ENCODE measurements around the gene PRKCE.

PRKCE gene

GRCh38 chr2:45964223-45964841, 312.9 kb downstream of the PRKCE start:
- DNase-seq (ENCODE audit: low spot score): no peak

GRCh38 chr2:45964906-45965305, 313.4 kb downstream of the PRKCE start:
- no peak for DNase-seq (ENCODE audit: low spot score)

- DNase-seq (ENCODE audit: low spot score): no peak
Observed at GRCh38 chr2:45965871-45966498, 314.5 kb downstream of the PRKCE start.

GRCh38 chr2:45968946-45969584, 317.6 kb downstream of the PRKCE start:
- no peak for DNase-seq (ENCODE audit: low spot score)

GRCh38 chr2:45973426-45973825, 322.0 kb downstream of the PRKCE start:
- no peak for DNase-seq (ENCODE audit: low spot score)

- no peak for DNase-seq (ENCODE audit: low spot score)
Observed at GRCh38 chr2:45974056-45974455, 322.6 kb downstream of the PRKCE start.

GRCh38 chr2:45974762-45975408, 323.4 kb downstream of the PRKCE start:
- no peak for DNase-seq (ENCODE audit: low spot score)

- DNase-seq (ENCODE audit: low spot score): no peak
Observed at GRCh38 chr2:45975752-45976517, 324.5 kb downstream of the PRKCE start.

- no peak for DNase-seq (ENCODE audit: low spot score)
Observed at GRCh38 chr2:45978302-45978859, 326.9 kb downstream of the PRKCE start.

- DNase-seq (ENCODE audit: low spot score): no peak
Observed at GRCh38 chr2:45979065-45979464, 327.6 kb downstream of the PRKCE start.

- DNase-seq (ENCODE audit: low spot score): no peak
Observed at GRCh38 chr2:45980161-45980865, 328.8 kb downstream of the PRKCE start.

GRCh38 chr2:45981384-45981930, 330.0 kb downstream of the PRKCE start:
- no peak for DNase-seq (ENCODE audit: low spot score)

- no peak for DNase-seq (ENCODE audit: low spot score)
Observed at GRCh38 chr2:45982096-45982495, 330.6 kb downstream of the PRKCE start.

GRCh38 chr2:45983213-45983612, 331.7 kb downstream of the PRKCE start:
- no peak for DNase-seq (ENCODE audit: low spot score)

- DNase-seq (ENCODE audit: low spot score): no peak
Observed at GRCh38 chr2:45984366-45984765, 332.9 kb downstream of the PRKCE start.

- DNase-seq (ENCODE audit: low spot score): no peak
Observed at GRCh38 chr2:45984896-45985473, 333.5 kb downstream of the PRKCE start.

GRCh38 chr2:45986509-45986908, 335.0 kb downstream of the PRKCE start:
- DNase-seq (ENCODE audit: low spot score): peak; percentile 14

- DNase-seq (ENCODE audit: low spot score): no peak
Observed at GRCh38 chr2:45987856-45988255, 336.4 kb downstream of the PRKCE start.

GRCh38 chr2:45988879-45989278, 337.4 kb downstream of the PRKCE start:
- DNase-seq (ENCODE audit: low spot score): no peak

GRCh38 chr2:45990131-45990530, 338.7 kb downstream of the PRKCE start:
- DNase-seq (ENCODE audit: low spot score): no peak
